Myocyte (in vitro differentiated cells): ENCODE data around the gene MAD2L2. TPM values are rescaled to one million over a fixed set of nuclear protein-coding genes. Genes with fewer than 3 reads are reported as not detected.

Experiments
- DNase-seq: peaks from one replicate; pipeline ENCODE4 v3.0.0-alpha.2; 2012; ENCODE audit warnings: low read depth
- total RNA-seq: library from RNA; depleted of rRNA; stranded (reverse); fragments of >200 nt; gene quantifications from 2 replicates; pipeline ENCODE4 v1.2.3, GENCODE V29; 2014

Gene MAD2L2
- total RNA-seq, 1 donor from 2014 or later = 53.3 TPM

DNA sequence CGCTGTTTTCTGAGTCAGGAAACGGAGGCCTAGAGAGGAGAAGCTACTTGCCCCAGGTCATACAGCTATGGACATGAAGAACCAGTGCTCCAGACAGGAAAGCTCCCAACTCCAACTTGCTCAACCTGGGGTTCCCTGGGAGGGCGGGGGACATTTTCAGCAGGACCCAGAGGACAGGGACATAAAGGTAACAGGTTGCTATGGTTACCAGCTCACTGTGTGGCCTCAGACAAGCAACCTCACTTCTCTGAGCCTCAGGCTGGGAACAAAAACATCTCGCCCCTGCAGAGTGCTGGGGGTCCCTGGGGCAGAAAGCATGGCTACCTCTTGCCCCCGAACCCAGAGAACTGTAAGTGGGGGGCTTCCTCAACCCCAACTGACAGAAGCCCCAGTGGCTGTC lies 42.8 kb downstream of the MAD2L2 start:
- DNase-seq = no peak

DNA sequence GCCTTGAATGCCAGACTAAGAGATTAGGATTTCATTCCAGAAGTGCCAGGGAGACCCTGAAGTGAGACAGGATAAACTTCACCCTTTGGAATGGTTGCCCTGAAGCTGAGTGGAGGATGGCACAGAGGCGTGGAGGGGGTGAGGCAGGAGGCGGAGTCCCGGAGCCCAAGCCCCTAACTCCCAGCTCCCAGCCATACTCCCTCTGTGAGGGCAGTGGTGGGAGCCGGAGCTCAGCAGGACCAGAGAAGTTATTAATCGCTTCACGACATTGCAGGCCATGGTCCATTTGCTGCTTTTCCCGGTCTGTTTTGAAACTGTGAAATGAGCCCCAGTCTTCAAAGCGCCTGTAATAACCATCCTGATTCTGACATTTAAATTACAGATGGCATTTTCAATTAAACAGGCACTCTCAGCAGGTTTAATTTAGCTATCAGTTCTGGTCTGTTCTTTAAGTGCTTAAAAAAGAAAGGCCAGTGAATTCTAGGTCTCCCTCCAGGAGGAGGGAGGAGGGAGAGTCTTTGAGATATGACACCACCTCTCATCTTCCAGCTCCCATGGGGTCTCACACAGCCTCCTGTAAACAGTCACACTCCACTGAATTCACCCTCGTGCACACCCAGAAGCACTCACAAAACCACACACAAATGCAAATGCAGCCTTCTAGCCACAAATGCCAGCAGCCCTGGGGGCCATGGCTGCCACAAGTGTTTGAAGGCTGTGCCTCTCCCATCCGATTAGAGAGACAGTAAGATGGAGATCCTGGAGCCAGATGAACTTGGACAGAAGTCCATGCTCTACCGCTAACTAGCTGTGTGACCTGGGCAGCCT lies 46.4 kb downstream of the MAD2L2 start:
- DNase-seq = no peak

- DNase-seq = no peak
Measured at GRCh38 chr1:11629184-11630016, 51.5 kb downstream of the MAD2L2 start.

DNA sequence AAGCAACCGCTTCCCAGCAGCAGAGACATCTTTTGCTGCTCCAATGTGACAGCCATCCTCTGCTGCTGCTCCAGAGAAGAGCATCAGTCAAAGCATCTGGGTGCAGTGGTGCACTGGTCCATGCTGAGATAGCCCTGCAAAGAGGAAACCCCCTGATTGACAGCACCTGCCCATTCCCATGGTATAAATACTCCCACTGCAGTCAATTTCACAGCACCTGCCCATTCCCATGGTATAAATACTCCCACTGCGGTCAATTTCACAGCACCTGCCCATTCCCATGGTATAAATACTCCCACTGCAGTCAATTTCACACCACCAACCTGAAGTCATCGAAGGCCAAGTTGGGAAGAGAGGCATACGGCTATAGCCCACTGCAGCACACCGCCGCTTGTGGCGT lies 52.2 kb downstream of the MAD2L2 start:
- DNase-seq = no peak

DNA sequence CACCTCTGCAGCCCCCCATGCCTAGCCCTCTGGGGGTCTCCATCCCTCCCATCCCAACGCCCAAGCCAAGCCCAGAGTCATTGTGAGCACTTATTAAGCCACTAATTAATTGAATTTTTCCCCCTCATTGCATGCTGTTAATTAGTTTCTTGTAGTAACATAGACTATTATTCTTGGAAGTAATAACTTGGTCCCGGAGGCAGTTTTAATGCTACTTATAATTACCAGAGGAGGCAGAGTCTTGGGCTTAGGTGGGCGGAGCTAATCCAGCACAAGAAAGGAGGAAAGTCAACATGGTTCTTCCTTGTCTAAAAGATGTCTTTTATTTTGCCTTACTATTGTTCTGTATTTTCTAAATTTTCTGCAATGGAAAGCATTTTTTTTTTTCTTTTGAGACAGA lies 54.4 kb downstream of the MAD2L2 start:
- DNase-seq = no peak

Other genes with a start within 250 kb of the MAD2L2 start
- gene DISP3, start 202.0 kb downstream of the MAD2L2 start, total RNA-seq = 0.08 TPM in 1 of 2 replicates, not detected in the other
- 1.0 TPM in 1 of 2 replicates, not detected in the other for gene FBXO2, start 26.7 kb downstream of the MAD2L2 start, total RNA-seq
- 5.0 and 6.8 TPM in 2 replicates for gene FBXO44, start 26.3 kb downstream of the MAD2L2 start, total RNA-seq
- gene FBXO6, start 16.9 kb downstream of the MAD2L2 start, total RNA-seq = 3.0 and 4.3 TPM in 2 replicates
- 0.53 and 1.7 TPM in 2 replicates for gene DRAXIN, start 10.6 kb upstream of the MAD2L2 start, total RNA-seq
- 34.1 and 44.5 TPM in 2 replicates for gene AGTRAP, start 55.0 kb upstream of the MAD2L2 start, total RNA-seq
- 4.8 and 5.1 TPM in 2 replicates for gene C1orf167, start 81.0 kb upstream of the MAD2L2 start, total RNA-seq
- gene MTHFR, start 124.8 kb upstream of the MAD2L2 start, total RNA-seq = 32.5 and 39.6 TPM in 2 replicates
- gene CLCN6, start 125.0 kb upstream of the MAD2L2 start, total RNA-seq = 16.0 and 22.2 TPM in 2 replicates
- 0.47 and 1.3 TPM in 2 replicates for gene NPPA, start 166.6 kb upstream of the MAD2L2 start, total RNA-seq
- not detected in 2 replicates for gene NPPB, start 177.8 kb upstream of the MAD2L2 start, total RNA-seq
- 102 and 105 TPM in 2 replicates for gene KIAA2013, start 245.3 kb upstream of the MAD2L2 start, total RNA-seq